A549 (cell line): ENCODE measurements around the gene SHLD1. TPM values are rescaled to one million over a fixed set of nuclear protein-coding genes. Genes with fewer than 3 reads are reported as not detected.

Experiments
- ATAC-seq, 2 experiments: fragments of 200-7000 bp in 1 of 2; fragments of >200 bp in 1 of 2; cut with Nextera tagmentation in 1 of 2; cut with Tn5 transposase in 1 of 2; 3 replicates each; pipeline versions ENCODE4 v1.8.0 to v1.9.1; 2018 to 2020; ENCODE audit warnings: mild to moderate bottlenecking in 1 of 2, moderate library complexity in 1 of 2
- CTCF ChIA-PET: fragments of 300-600 bp; sonication (Branson Sonifier 250); formaldehyde crosslinking; extraction: SDS; loops from one replicate; lab custom pipeline; 2021; ENCODE audit warnings: antibody characterized with exemption, inconsistent platforms; lab: Yijun Ruan, JAX
- POLR2A ChIA-PET: fragments of 350-600 bp; formaldehyde crosslinking; extraction: SDS; loops from one replicate; lab custom pipeline; 2021; ENCODE audit warnings: antibody characterized with exemption, inconsistent platforms; lab: Yijun Ruan, JAX
- DNase-seq, 2 experiments: peaks; one replicate each; pipeline versions ENCODE4 v3.0.0 to v3.0.0-alpha.2; 2011 to 2016; ENCODE audit warnings: low read depth in 1 of 2, low spot score in 1 of 2
- FAIRE-seq: peaks from 2 replicates; lab custom pipeline; 2011; peaks lifted over from hg19 to GRCh38; lab: Jason Lieb, UNC
- H3K27ac ChIP-seq, 2 experiments: fragments of >200 bp; sonication (Bioruptor Twin); formaldehyde crosslinking; 3 replicates each; pipeline ENCODE4 v1.5.1; 2016 to 2017
- H3K4me1 ChIP-seq: fragments of >200 bp; sonication (Bioruptor Twin); formaldehyde crosslinking; 3 replicates; pipeline ENCODE4 v1.6.1; 2016
- H3K4me2 ChIP-seq: fragments of >200 bp; sonication (Bioruptor Twin); formaldehyde crosslinking; 3 replicates; pipeline ENCODE4 v1.6.1; 2016
- H3K4me3 ChIP-seq: fragments of >200 bp; sonication (Bioruptor Twin); formaldehyde crosslinking; 3 replicates; pipeline ENCODE4 v1.5.1; 2016
- H3K9me3 ChIP-seq: fragments of >200 bp; sonication (Bioruptor Twin); formaldehyde crosslinking; 3 replicates; pipeline ENCODE4 v1.6.1; 2016
- CEBPB ChIP-seq, 2 experiments: fragments of >200 bp in 1 of 2; sonication (Bioruptor Twin) in 1 of 2; formaldehyde crosslinking in 1 of 2; IDR thresholded peaks; 2 replicates each; pipeline ENCODE4 v1.6.1; 2012 to 2016
- CHD2 ChIP-seq: fragments of 150-350 bp; IDR thresholded peaks from 2 replicates; pipeline ENCODE4 v1.6.1; 2014; ENCODE audit warnings: low read length; ENCODE audit not compliant: partially characterized antibody
- CHD4 ChIP-seq: fragments of 200-600 bp; sonication (generic); IDR thresholded peaks from 2 replicates; pipeline ENCODE4 v1.6.1; 2016; ENCODE audit warnings: antibody characterized with exemption, mild to moderate bottlenecking, borderline replicate concordance
- EHF ChIP-seq: fragments of 250-450 bp; sonication (Bioruptor Pico); IDR thresholded peaks from 2 replicates; pipeline ENCODE4 v1.5.0; 2020; ENCODE audit warnings: mild to moderate bottlenecking
- EP300 ChIP-seq, 2 experiments: fragments of >200 bp; sonication (Bioruptor Twin); formaldehyde crosslinking; IDR thresholded peaks; 2 replicates in 1 of 2; 3 replicates in 1 of 2; pipeline ENCODE4 v1.6.1; 2016 to 2017
- FOSL2 ChIP-seq, 2 experiments: fragments of 450-650 bp in 1 of 2; fragments of >200 bp in 1 of 2; sonication (Bioruptor Twin) in 1 of 2; formaldehyde crosslinking; IDR thresholded peaks; 2 replicates each; pipeline versions ENCODE4 v1.5.0 to v1.6.1; 2016 to 2020; ENCODE audit warnings: mild to moderate bottlenecking in 1 of 2, moderate library complexity in 1 of 2
- FOXS1 ChIP-seq: fragments of 250-450 bp; sonication (Bioruptor Pico); IDR thresholded peaks from 2 replicates; pipeline ENCODE4 v1.5.0; 2020; ENCODE audit warnings: mild to moderate bottlenecking, moderate library complexity
- HEYL ChIP-seq: fragments of 250-450 bp; sonication (Bioruptor Pico); IDR thresholded peaks from 2 replicates; pipeline ENCODE4 v1.8.0; 2021; ENCODE audit warnings: mild to moderate bottlenecking, moderate library complexity
- HOXA7 ChIP-seq: fragments of 250-450 bp; sonication (Bioruptor Pico); IDR thresholded peaks from 2 replicates; pipeline ENCODE4 v1.5.0; 2020; ENCODE audit warnings: mild to moderate bottlenecking, moderate library complexity
- HOXB13 ChIP-seq: fragments of 250-450 bp; sonication (Bioruptor Pico); IDR thresholded peaks from 2 replicates; pipeline ENCODE4 v1.5.0; 2020; ENCODE audit warnings: low read depth, mild to moderate bottlenecking, moderate library complexity
- HOXB5 ChIP-seq: fragments of 250-450 bp; sonication (Bioruptor Pico); IDR thresholded peaks from 2 replicates; pipeline ENCODE4 v1.5.0; 2020; ENCODE audit warnings: mild to moderate bottlenecking, moderate library complexity
- KDM1A ChIP-seq: fragments of 200-600 bp; sonication (generic); IDR thresholded peaks from 2 replicates; pipeline ENCODE4 v1.6.1; 2016; ENCODE audit warnings: low read depth, mild to moderate bottlenecking
- KDM5A ChIP-seq: fragments of 200-600 bp; sonication (generic); IDR thresholded peaks from 2 replicates; pipeline ENCODE4 v1.6.1; 2016; ENCODE audit warnings: antibody characterized with exemption, mild to moderate bottlenecking
- MAFK ChIP-seq: fragments of 450-650 bp; IDR thresholded peaks from 2 replicates; pipeline ENCODE4 v1.6.1; 2014; ENCODE audit not compliant: partially characterized antibody
- MAZ ChIP-seq: fragments of 150-350 bp; IDR thresholded peaks from 2 replicates; pipeline ENCODE4 v1.6.1; 2014; ENCODE audit warnings: antibody characterized with exemption, low read depth, low read length, borderline replicate concordance
- MYC ChIP-seq: IDR thresholded peaks from 2 replicates; pipeline ENCODE4 v1.6.1; 2012; ENCODE audit warnings: mild to moderate bottlenecking, inconsistent platforms, low read length, improper control_type of control experiment, borderline replicate concordance
- NR3C1 ChIP-seq: fragments of >200 bp; sonication (Bioruptor Twin); formaldehyde crosslinking; IDR thresholded peaks from 3 replicates; pipeline ENCODE4 v1.6.1; 2017
- PHF8 ChIP-seq: fragments of 200-600 bp; sonication (generic); IDR thresholded peaks from 2 replicates; pipeline ENCODE4 v1.6.1; 2016; ENCODE audit warnings: low read depth, mild to moderate bottlenecking, antibody characterized with exemption, moderate library complexity, borderline replicate concordance
- RARB ChIP-seq: fragments of 250-450 bp; sonication (Bioruptor Pico); IDR thresholded peaks from 2 replicates; pipeline ENCODE4 v1.8.0; 2021; ENCODE audit warnings: mild to moderate bottlenecking, moderate library complexity
- RCOR1 ChIP-seq: fragments of 150-350 bp; IDR thresholded peaks from 2 replicates; pipeline ENCODE4 v1.6.1; 2014; ENCODE audit warnings: antibody characterized with exemption, low read length, low read depth
- RFX5 ChIP-seq: fragments of 450-650 bp; IDR thresholded peaks from 2 replicates; pipeline ENCODE4 v1.7.1; 2014; ENCODE audit warnings: antibody characterized with exemption, mild to moderate bottlenecking, moderate library complexity
- SMC3 ChIP-seq: fragments of >200 bp; sonication (Bioruptor Twin); formaldehyde crosslinking; IDR thresholded peaks from 3 replicates; pipeline ENCODE4 v1.6.1; 2018; ENCODE audit warnings: inconsistent platforms
- SREBF2 ChIP-seq: fragments of 450-650 bp; IDR thresholded peaks from 2 replicates; pipeline ENCODE4 v1.6.1; 2014; ENCODE audit warnings: mild to moderate bottlenecking, moderate library complexity
- TP53 ChIP-seq: fragments of 250-450 bp; sonication (Bioruptor Pico); IDR thresholded peaks from 2 replicates; pipeline ENCODE4 v1.5.0; 2021; ENCODE audit warnings: mild to moderate bottlenecking, moderate library complexity
- ZFP36 ChIP-seq: fragments of 450-650 bp; IDR thresholded peaks from 2 replicates; pipeline ENCODE4 v1.6.1; 2014; ENCODE audit warnings: borderline replicate concordance; ENCODE audit not compliant: partially characterized antibody
- WGBS: methylation state at CpG from one replicate; pipeline ENCODE4 v1.1.6; 2017; ENCODE audit errors: missing lambda C conversion rate; 5-methylcytosine and 5-hydroxymethylcytosine counted together
- polyA plus RNA-seq, 4 experiments: library from polyadenylated mRNA; depleted of rRNA in 3 of 4; stranded (reverse); fragments of >200 nt; fragmentation: RNase III in 1 of 4; extraction: RNeasy Plus Mini Kit Qiagen cat#74134 plus additional on column Dnase treatment in 1 of 4; gene quantifications; 2 replicates in 3 of 4; 3 replicates in 1 of 4; pipeline ENCODE4 v1.2.3, GENCODE V29; 2011 to 2017
- TF ChIP-seq, protein P1 (sequence below): IDR thresholded peaks from 2 replicates; pipeline ENCODE4 v1.6.1; 2012; ENCODE audit warnings: low read depth, borderline replicate concordance
- TF ChIP-seq, protein P2 (sequence below): fragments of 250-450 bp; sonication (Bioruptor Pico); IDR thresholded peaks from 2 replicates; pipeline ENCODE4 v1.5.0; 2021; ENCODE audit warnings: mild to moderate bottlenecking, moderate library complexity, borderline replicate concordance
- TF ChIP-seq, protein P3 (sequence below): fragments of 450-650 bp; IDR thresholded peaks from 2 replicates; pipeline ENCODE4 v1.6.1; 2014; ENCODE audit warnings: antibody characterized with exemption
- TF ChIP-seq, protein P4 (sequence below): IDR thresholded peaks from 2 replicates; pipeline ENCODE4 v1.6.1; 2012

SHLD1 gene
- polyA plus RNA-seq, 2 of the 4 experiments (the other 2 are of a cell fraction), result 6.5 to 18.4 TPM

DNA sequence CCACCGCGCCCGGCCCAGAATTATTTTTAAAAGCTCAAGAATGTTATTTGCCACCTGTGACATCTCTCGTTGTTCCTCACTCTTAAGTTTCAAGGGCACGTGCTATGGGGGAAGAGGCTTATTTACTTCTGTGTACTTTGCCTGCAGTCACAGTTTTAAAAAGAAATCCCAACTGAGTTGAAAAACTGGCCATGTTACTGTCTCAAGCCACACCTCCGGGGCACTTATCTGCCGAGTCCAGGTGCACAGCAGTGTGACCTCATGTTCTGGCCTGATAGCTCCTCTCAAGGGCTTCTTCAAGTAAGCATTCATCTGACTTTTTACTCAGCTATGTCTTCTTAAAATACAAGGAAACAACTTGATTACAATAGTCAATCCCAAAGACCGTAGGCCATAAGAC, 34.5 kb downstream of the SHLD1 start:
- FAIRE-seq (no peak), ATAC-seq (no peak), DNase-seq (peak in 1 of 2 experiments; percentile 35)
- H3K4me2 ChIP-seq, result peak overlapping the region; percentile 1; the same call in 1 of the 3 replicates
- POLR2A ChIA-PET, result no interaction called here
- TF ChIP-seq HEYL (CRISPR knock-in tag) (no peak), MYC (no peak), MAZ (no peak), ZFP36 (no peak), CHD4 (no peak), RCOR1 (no peak), KDM1A (no peak), FOSL2 (IDR thresholded peaks at IDR 0.05) (no peak), FOSL2 (CRISPR knock-in tag; IDR thresholded peaks at IDR 0.05) (no peak), EHF (CRISPR knock-in tag) (no peak), KDM5A (no peak), MAFK (no peak), HOXA7 (no peak), NR3C1 (no peak), PHF8 (no peak), SMC3 (no peak)
- TF ChIP-seq, protein P1, sequence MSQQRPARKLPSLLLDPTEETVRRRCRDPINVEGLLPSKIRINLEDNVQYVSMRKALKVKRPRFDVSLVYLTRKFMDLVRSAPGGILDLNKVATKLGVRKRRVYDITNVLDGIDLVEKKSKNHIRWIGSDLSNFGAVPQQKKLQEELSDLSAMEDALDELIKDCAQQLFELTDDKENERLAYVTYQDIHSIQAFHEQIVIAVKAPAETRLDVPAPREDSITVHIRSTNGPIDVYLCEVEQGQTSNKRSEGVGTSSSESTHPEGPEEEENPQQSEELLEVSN, result no peak
- TF ChIP-seq, protein P2, sequence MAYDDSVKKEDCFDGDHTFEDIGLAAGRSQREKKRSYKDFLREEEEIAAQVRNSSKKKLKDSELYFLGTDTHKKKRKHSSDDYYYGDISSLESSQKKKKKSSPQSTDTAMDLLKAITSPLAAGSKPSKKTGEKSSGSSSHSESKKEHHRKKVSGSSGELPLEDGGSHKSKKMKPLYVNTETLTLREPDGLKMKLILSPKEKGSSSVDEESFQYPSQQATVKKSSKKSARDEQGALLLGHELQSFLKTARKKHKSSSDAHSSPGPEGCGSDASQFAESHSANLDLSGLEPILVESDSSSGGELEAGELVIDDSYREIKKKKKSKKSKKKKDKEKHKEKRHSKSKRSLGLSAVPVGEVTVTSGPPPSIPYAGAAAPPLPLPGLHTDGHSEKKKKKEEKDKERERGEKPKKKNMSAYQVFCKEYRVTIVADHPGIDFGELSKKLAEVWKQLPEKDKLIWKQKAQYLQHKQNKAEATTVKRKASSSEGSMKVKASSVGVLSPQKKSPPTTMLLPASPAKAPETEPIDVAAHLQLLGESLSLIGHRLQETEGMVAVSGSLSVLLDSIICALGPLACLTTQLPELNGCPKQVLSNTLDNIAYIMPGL (CRISPR knock-in tag), result no peak
- H3K27ac ChIP-seq, result peak overlapping the region; percentile 74 to 84
- H3K4me1 ChIP-seq, result peaks cover 74% of the 10 kb centered on the region
- H3K4me3 ChIP-seq, result no peak overlapping the region
- CTCF ChIA-PET, result interaction anchor here (0.6 to 13.1 kb wide), 7 partner anchors 17 to 228 kb away, joined by 3 to 175 read pairs (median 3); no protein-coding TSS in a partner anchor
- no peaks in the 10 kb centered on the region for H3K9me3 ChIP-seq
- 82% methylated on average over 8 of the region's 8 CpGs for WGBS

DNA sequence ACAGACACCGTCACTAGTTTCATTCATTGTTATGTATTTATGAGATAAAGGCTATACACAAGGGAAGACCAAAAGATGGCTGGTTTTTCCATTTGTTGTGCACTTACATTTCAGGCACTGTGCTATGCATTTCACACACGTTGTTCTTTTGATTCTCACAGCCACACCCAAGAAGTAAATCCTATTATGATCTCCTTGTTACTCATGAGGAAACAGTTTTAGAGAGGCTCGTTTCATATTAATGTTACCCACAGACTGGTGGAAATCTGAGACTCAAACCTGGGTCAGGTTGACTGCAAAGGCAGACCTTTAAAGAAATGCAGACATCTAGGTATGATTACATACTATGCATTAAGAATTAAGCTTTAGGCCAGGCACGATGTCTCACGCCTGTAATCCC, 34.9 kb downstream of the SHLD1 start:
- TF ChIP-seq FOXS1 (CRISPR knock-in tag) (no peak), MAFK (no peak), RARB (no peak), EP300 (IDR thresholded peaks at IDR 0.05) (no peak), KDM1A (no peak), SREBF2 (no peak), NR3C1 (no peak), CHD2 (no peak), RFX5 (no peak), HOXB13 (CRISPR knock-in tag) (no peak), TP53 (CRISPR knock-in tag) (no peak), HOXB5 (CRISPR knock-in tag) (no peak), CEBPB (IDR thresholded peaks at IDR 0.05) (no peak), FOSL2 (IDR thresholded peaks at IDR 0.05) (no peak), FOSL2 (CRISPR knock-in tag; IDR thresholded peaks at IDR 0.05) (no peak)
- TF ChIP-seq, protein P2 (CRISPR knock-in tag), result no peak
- TF ChIP-seq, protein P3, sequence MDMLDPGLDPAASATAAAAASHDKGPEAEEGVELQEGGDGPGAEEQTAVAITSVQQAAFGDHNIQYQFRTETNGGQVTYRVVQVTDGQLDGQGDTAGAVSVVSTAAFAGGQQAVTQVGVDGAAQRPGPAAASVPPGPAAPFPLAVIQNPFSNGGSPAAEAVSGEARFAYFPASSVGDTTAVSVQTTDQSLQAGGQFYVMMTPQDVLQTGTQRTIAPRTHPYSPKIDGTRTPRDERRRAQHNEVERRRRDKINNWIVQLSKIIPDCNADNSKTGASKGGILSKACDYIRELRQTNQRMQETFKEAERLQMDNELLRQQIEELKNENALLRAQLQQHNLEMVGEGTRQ, result no peak
- TF ChIP-seq, protein P4, sequence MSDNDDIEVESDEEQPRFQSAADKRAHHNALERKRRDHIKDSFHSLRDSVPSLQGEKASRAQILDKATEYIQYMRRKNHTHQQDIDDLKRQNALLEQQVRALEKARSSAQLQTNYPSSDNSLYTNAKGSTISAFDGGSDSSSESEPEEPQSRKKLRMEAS, result no peak
- peak overlapping the region; percentile 1; the same call in 1 of the 3 replicates for H3K4me2 ChIP-seq
- ATAC-seq, result no peak

More for the DNA sequence above, 34.9 kb downstream of the SHLD1 start:
- no peak for FAIRE-seq
- no peaks in the 10 kb centered on the region for H3K9me3 ChIP-seq
- CTCF ChIA-PET, result interaction anchor here (0.6 to 13.1 kb wide), 8 partner anchors 18 to 256 kb away, joined by 3 to 175 read pairs (median 4); no protein-coding TSS in a partner anchor
- WGBS, result 56% methylated on average over 5 of the region's 5 CpGs
- peak in 1 of 2 experiments; percentile 60 for DNase-seq
- peaks cover 70% of the 10 kb centered on the region for H3K4me1 ChIP-seq
- H3K27ac ChIP-seq, result peak overlapping the region; percentile 74 to 84
- POLR2A ChIA-PET, result no interaction called here
- H3K4me3 ChIP-seq, result no peak overlapping the region
